ENCODE results near the gene OR5C1.
"Not testable (repeated sequence)": the region's sequence is repeated elsewhere in the genome, so short reads cannot be mapped to it uniquely, and the experiment has no call there.

OR5C1 gene

GRCh38 chr9:122832194-122832593, 43.5 kb downstream of the OR5C1 start:
- Histone ChIP-seq H3K27ac (ENCODE audit: low read length) (no peak overlapping the region), H3K4me2 (ENCODE audit: insufficient read depth, low read length) (no peak overlapping the region), H3K4me1 (ENCODE audit: insufficient read depth, low read length) (peaks cover 27% of the 10 kb centered on the region), H4K20me1 (ENCODE audit: insufficient read depth, low read length) (0 out of 2 replicates have a peak, but pooled peaks cover 4% of the 10 kb centered on the region), H3K27me3 (ENCODE audit: insufficient read depth, low read length, poor library complexity) (no peaks in the 10 kb centered on the region), H3K36me3 (ENCODE audit: insufficient read depth, low read length) (no peaks in the 10 kb centered on the region), H3K9me3 (ENCODE audit: insufficient read depth, low read length, severe bottlenecking) (no peaks in the 10 kb centered on the region), H3K4me3 (ENCODE audit: low read depth in 1 of 2, low read length in 2 of 2) (no peak overlapping the region), H3K79me2 (ENCODE audit: insufficient read depth, low read length) (peaks cover 11% of the 10 kb centered on the region), H3K9ac (ENCODE audit: low read depth, low read length) (no peak overlapping the region), H2AFZ (ENCODE audit: low read depth, low read length) (no peak overlapping the region)
- TF ChIP-seq EZH2 (IDR thresholded peaks at IDR 0.05; ENCODE audit: borderline replicate concordance, low read depth, low read length, severe bottlenecking) (no peak), CTCF (IDR thresholded peaks at IDR 0.05; ENCODE audit: borderline replicate concordance, extremely low read depth, low read length, poor library complexity, severe bottlenecking) (no peak)
- ATAC-seq (ENCODE audit: insufficient read depth, low read depth), result no peak
- DNase-seq, result no peak

GRCh38 chr9:122835313-122835731, 46.6 kb downstream of the OR5C1 start:
- peak; percentile 91 for ATAC-seq (ENCODE audit: insufficient read depth, low read depth)
- Histone ChIP-seq H3K4me2 (ENCODE audit: insufficient read depth, low read length) (peak overlapping the region; percentile 40; the same call in 1 of the 2 replicates), H3K79me2 (ENCODE audit: insufficient read depth, low read length) (no peaks in the 10 kb centered on the region), H3K27ac (ENCODE audit: low read length) (peak overlapping the region; percentile 72), H3K9ac (ENCODE audit: low read depth, low read length) (peak overlapping the region; percentile 6; the same call in 1 of the 2 replicates), H3K4me1 (ENCODE audit: insufficient read depth, low read length) (peaks cover 15% of the 10 kb centered on the region), H4K20me1 (ENCODE audit: insufficient read depth, low read length) (no peaks in the 10 kb centered on the region), H3K9me3 (ENCODE audit: insufficient read depth, low read length, severe bottlenecking) (no peaks in the 10 kb centered on the region), H3K36me3 (ENCODE audit: insufficient read depth, low read length) (no peaks in the 10 kb centered on the region), H2AFZ (ENCODE audit: low read depth, low read length) (peak overlapping the region; percentile 54), H3K4me3 (ENCODE audit: low read depth in 1 of 2, low read length in 2 of 2) (no peak overlapping the region), H3K27me3 (ENCODE audit: insufficient read depth, low read length, poor library complexity) (no peaks in the 10 kb centered on the region)
- peak; percentile 59 for DNase-seq
- TF ChIP-seq EZH2 (IDR thresholded peaks at IDR 0.05; ENCODE audit: borderline replicate concordance, low read depth, low read length, severe bottlenecking) (no peak), CTCF (IDR thresholded peaks at IDR 0.05; ENCODE audit: borderline replicate concordance, extremely low read depth, low read length, poor library complexity, severe bottlenecking) (peak; percentile 62)

- Histone ChIP-seq H2AFZ (ENCODE audit: low read depth, low read length) (no peak overlapping the region), H4K20me1 (ENCODE audit: insufficient read depth, low read length) (no peaks in the 10 kb centered on the region), H3K9me3 (ENCODE audit: insufficient read depth, low read length, severe bottlenecking) (no peaks in the 10 kb centered on the region), H3K4me2 (ENCODE audit: insufficient read depth, low read length) (no peak overlapping the region), H3K4me1 (ENCODE audit: insufficient read depth, low read length) (peaks cover 15% of the 10 kb centered on the region), H3K27me3 (ENCODE audit: insufficient read depth, low read length, poor library complexity) (no peaks in the 10 kb centered on the region), H3K36me3 (ENCODE audit: insufficient read depth, low read length) (no peaks in the 10 kb centered on the region), H3K9ac (ENCODE audit: low read depth, low read length) (no peak overlapping the region), H3K27ac (ENCODE audit: low read length) (no peak overlapping the region), H3K4me3 (ENCODE audit: low read depth in 1 of 2, low read length in 2 of 2) (no peak overlapping the region), H3K79me2 (ENCODE audit: insufficient read depth, low read length) (no peaks in the 10 kb centered on the region)
- DNase-seq, result no peak
- TF ChIP-seq EZH2 (IDR thresholded peaks at IDR 0.05; ENCODE audit: borderline replicate concordance, low read depth, low read length, severe bottlenecking) (no peak), CTCF (IDR thresholded peaks at IDR 0.05; ENCODE audit: borderline replicate concordance, extremely low read depth, low read length, poor library complexity, severe bottlenecking) (no peak)
- ATAC-seq (ENCODE audit: insufficient read depth, low read depth), result no peak
These were observed 48.6 kb downstream of the OR5C1 start for GRCh38 chr9:122837266-122837850.

GRCh38 chr9:122838441-122838840, 49.7 kb downstream of the OR5C1 start:
- H3K9me3 ChIP-seq (ENCODE audit: insufficient read depth, low read length, severe bottlenecking); H3K4me2 ChIP-seq (ENCODE audit: insufficient read depth, low read length); H3K79me2 ChIP-seq (ENCODE audit: insufficient read depth, low read length); H3K27me3 ChIP-seq (ENCODE audit: insufficient read depth, low read length, poor library complexity); H2AFZ ChIP-seq (ENCODE audit: low read depth, low read length); ATAC-seq (ENCODE audit: insufficient read depth, low read depth); H3K36me3 ChIP-seq (ENCODE audit: insufficient read depth, low read length); H3K4me3 ChIP-seq (ENCODE audit: low read depth in 1 of 2, low read length in 2 of 2); H3K27ac ChIP-seq (ENCODE audit: low read length); DNase-seq; H3K9ac ChIP-seq (ENCODE audit: low read depth, low read length); H4K20me1 ChIP-seq (ENCODE audit: insufficient read depth, low read length): not testable (repeated sequence)
- peaks cover 15% of the 10 kb centered on the region for H3K4me1 ChIP-seq (ENCODE audit: insufficient read depth, low read length)
